GM12878 (cell line): ENCODE measurements around the gene FOXP1. TPM values are rescaled to one million over a fixed set of nuclear protein-coding genes. Genes with fewer than 3 reads are reported as not detected.

Experiments used
- CHD4 ChIP-seq: fragments of 200-600 bp; sonication (generic); IDR thresholded peaks from 2 replicates; pipeline ENCODE4 v1.6.1; 2016; ENCODE audit warnings: mild to moderate bottlenecking
- CREB1 ChIP-seq: IDR thresholded peaks from 2 replicates; pipeline ENCODE4 v1.6.1; 2012; ENCODE audit warnings: low read depth, mild to moderate bottlenecking, inconsistent platforms
- DPF2 ChIP-seq: fragments of 450-650 bp; IDR thresholded peaks from 2 replicates; pipeline ENCODE4 v1.6.1; 2017; ENCODE audit warnings: mild to moderate bottlenecking
- EED ChIP-seq: sonication (generic); IDR thresholded peaks from 2 replicates; pipeline ENCODE4 v1.6.1; 2016; ENCODE audit warnings: antibody characterized with exemption, low read depth
- GABPA ChIP-seq: IDR thresholded peaks from 2 replicates; pipeline ENCODE4 v1.6.1; 2014; ENCODE audit warnings: antibody characterized with exemption, low read depth, mild to moderate bottlenecking, inconsistent platforms
- IRF4 ChIP-seq: IDR thresholded peaks from 2 replicates; pipeline ENCODE4 v1.6.1; 2011; ENCODE audit warnings: low read depth, low read length
- JUNB ChIP-seq: IDR thresholded peaks from 2 replicates; pipeline ENCODE4 v1.6.1; 2016; ENCODE audit warnings: antibody characterized with exemption, mild to moderate bottlenecking
- PAX5 ChIP-seq: IDR thresholded peaks from 2 replicates; pipeline ENCODE4 v1.6.1; 2011; ENCODE audit warnings: low read depth, low read length, borderline replicate concordance
- RUNX3 ChIP-seq: IDR thresholded peaks from 2 replicates; pipeline ENCODE4 v1.6.1; 2012; ENCODE audit warnings: low read length, inconsistent platforms
- SMAD5 ChIP-seq: IDR thresholded peaks from 2 replicates; pipeline ENCODE4 v1.6.1; 2016; ENCODE audit warnings: antibody characterized with exemption, low read depth
- STAT3 ChIP-seq: IDR thresholded peaks from 2 replicates; pipeline ENCODE4 v1.6.1; 2011; ENCODE audit warnings: low read depth, low read length, improper control_type of control experiment
- TAF1 ChIP-seq: IDR thresholded peaks from 2 replicates; pipeline ENCODE4 v1.6.1; 2011; ENCODE audit warnings: mild to moderate bottlenecking, low read depth, low read length, borderline replicate concordance
- TARDBP ChIP-seq: IDR thresholded peaks from 2 replicates; pipeline ENCODE4 v1.6.1; 2016; ENCODE audit warnings: borderline replicate concordance
- TCF12 ChIP-seq: IDR thresholded peaks from 2 replicates; pipeline ENCODE4 v1.6.1; 2011; ENCODE audit warnings: low read depth, mild to moderate bottlenecking, low read length
- ZNF207 ChIP-seq: fragments of 450-650 bp; IDR thresholded peaks from 2 replicates; pipeline ENCODE4 v1.6.1; 2014; ENCODE audit warnings: antibody characterized with exemption, mild to moderate bottlenecking, borderline replicate concordance
- polyA plus RNA-seq, 11 experiments: library from polyadenylated mRNA; depleted of rRNA in 4 of 11; unstranded in 6 of 11; stranded (reverse) in 5 of 11; fragments of >200 nt; fragmentation: Nextera tagmentation in 4 of 11; fragmentation: Illumina TruSeq in 1 of 11; extraction: Ambion mirVana in 4 of 11; extraction: Trizol in 1 of 11; gene quantifications; 1 replicate in 1 of 11; 2 replicates in 10 of 11; pipeline versions ENCODE4 v1.2.1 to v1.2.3, GENCODE V29; 2011 to 2016; ENCODE audit warnings: inconsistent platforms in 2 of 11, missing spikeins in 2 of 11, low read depth in 1 of 11
- total RNA-seq, 4 experiments: library from RNA; depleted of rRNA in 3 of 4; stranded (reverse); fragments of >200 nt in 3 of 4; fragmentation: Illumina TruSeq in 1 of 4; extraction: Trizol in 1 of 4; gene quantifications; 2 replicates each; pipeline versions ENCODE4 v1.2.1 to v1.2.3, GENCODE V29; 2013 to 2021
- TF ChIP-seq, protein P1 (sequence below): fragments of 450-650 bp; IDR thresholded peaks from 2 replicates; pipeline ENCODE4 v1.6.1; 2016; ENCODE audit warnings: mild to moderate bottlenecking
- TF ChIP-seq, protein P2 (sequence below): fragments of 450-650 bp; formaldehyde crosslinking; IDR thresholded peaks from 2 replicates; pipeline ENCODE4 v1.4.0; 2020; ENCODE audit warnings: mild to moderate bottlenecking, moderate library complexity
- TF ChIP-seq, protein P3 (sequence below): fragments of 450-650 bp; IDR thresholded peaks from 2 replicates; pipeline ENCODE4 v1.6.1; 2014; ENCODE audit warnings: mild to moderate bottlenecking
- TF ChIP-seq, protein P4 (sequence below): fragments of 450-650 bp; IDR thresholded peaks from 2 replicates; pipeline ENCODE4 v1.6.1; 2017; ENCODE audit warnings: mild to moderate bottlenecking, moderate library complexity

FOXP1 gene
- total and polyA plus RNA-seq, 10 of the 15 experiments (the other 5 are each of a cell fraction or from before 2014, with no cell fraction given) = 0.05 to 1.6 (median 0.20) TPM; not detected in 1

DNA sequence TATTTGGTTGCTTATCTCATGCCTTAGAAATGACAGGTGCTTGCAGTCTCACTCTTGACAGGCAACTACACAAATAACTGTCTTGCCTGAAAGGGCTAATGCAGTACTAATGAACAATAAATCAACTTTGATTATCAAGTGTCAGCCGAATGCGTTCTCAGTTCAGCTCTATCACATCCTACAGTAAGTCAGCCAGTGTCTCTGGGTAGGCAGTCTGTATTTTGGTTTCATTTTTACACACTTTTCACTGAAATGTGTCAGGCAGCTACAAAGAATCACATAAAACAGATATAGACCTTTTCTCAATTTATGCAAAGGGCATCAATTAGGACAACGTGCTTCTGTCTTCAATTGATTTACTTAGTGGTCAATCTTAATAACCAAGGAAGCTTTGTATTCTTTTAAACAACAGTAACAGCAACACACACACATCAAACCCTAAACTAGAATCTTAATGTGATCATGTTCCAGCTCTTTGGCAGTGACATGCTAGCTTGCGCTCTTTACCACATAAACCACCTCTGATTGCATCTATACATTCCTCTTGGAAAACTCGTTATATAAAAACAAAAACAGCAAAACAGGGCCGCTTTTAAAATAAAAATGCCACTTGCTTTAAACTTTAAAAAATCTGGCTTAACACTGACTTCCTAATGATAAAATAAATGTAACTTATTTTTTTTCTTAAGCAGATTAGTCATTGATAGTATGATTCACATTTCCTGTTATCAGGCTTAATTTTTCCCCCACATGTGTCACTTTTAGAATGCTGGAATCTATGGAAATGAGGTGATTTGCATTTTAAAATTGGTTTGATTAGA, 520.4 kb downstream of the FOXP1 start (continued):
- TF ChIP-seq, protein P1, sequence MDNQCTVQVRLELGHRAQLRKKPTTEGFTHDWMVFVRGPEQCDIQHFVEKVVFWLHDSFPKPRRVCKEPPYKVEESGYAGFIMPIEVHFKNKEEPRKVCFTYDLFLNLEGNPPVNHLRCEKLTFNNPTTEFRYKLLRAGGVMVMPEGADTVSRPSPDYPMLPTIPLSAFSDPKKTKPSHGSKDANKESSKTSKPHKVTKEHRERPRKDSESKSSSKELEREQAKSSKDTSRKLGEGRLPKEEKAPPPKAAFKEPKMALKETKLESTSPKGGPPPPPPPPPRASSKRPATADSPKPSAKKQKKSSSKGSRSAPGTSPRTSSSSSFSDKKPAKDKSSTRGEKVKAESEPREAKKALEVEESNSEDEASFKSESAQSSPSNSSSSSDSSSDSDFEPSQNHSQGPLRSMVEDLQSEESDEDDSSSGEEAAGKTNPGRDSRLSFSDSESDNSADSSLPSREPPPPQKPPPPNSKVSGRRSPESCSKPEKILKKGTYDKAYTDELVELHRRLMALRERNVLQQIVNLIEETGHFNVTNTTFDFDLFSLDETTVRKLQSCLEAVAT = no peak
- TF ChIP-seq, protein P2, sequence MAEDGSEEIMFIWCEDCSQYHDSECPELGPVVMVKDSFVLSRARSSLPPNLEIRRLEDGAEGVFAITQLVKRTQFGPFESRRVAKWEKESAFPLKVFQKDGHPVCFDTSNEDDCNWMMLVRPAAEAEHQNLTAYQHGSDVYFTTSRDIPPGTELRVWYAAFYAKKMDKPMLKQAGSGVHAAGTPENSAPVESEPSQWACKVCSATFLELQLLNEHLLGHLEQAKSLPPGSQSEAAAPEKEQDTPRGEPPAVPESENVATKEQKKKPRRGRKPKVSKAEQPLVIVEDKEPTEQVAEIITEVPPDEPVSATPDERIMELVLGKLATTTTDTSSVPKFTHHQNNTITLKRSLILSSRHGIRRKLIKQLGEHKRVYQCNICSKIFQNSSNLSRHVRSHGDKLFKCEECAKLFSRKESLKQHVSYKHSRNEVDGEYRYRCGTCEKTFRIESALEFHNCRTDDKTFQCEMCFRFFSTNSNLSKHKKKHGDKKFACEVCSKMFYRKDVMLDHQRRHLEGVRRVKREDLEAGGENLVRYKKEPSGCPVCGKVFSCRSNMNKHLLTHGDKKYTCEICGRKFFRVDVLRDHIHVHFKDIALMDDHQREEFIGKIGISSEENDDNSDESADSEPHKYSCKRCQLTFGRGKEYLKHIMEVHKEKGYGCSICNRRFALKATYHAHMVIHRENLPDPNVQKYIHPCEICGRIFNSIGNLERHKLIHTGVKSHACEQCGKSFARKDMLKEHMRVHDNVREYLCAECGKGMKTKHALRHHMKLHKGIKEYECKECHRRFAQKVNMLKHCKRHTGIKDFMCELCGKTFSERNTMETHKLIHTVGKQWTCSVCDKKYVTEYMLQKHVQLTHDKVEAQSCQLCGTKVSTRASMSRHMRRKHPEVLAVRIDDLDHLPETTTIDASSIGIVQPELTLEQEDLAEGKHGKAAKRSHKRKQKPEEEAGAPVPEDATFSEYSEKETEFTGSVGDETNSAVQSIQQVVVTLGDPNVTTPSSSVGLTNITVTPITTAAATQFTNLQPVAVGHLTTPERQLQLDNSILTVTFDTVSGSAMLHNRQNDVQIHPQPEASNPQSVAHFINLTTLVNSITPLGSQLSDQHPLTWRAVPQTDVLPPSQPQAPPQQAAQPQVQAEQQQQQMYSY (CRISPR knock-in tag) = no peak
- TF ChIP-seq DPF2 (no peak), TARDBP (no peak), CREB1 (no peak), TAF1 (no peak), ZNF207 (no peak), CHD4 (no peak), SMAD5 (no peak), RUNX3 (peak; percentile 30; the same call in 1 of the 2 replicates), EED (no peak), PAX5 (peak; percentile 74; the same call in 1 of the 2 replicates), JUNB (peak; percentile 76), TCF12 (0 out of 2 replicates have a peak, but pooled peaks have one; percentile 31), IRF4 (0 out of 2 replicates have a peak, but pooled peaks have one; percentile 29), STAT3 (no peak), GABPA (no peak)
- TF ChIP-seq, protein P3, sequence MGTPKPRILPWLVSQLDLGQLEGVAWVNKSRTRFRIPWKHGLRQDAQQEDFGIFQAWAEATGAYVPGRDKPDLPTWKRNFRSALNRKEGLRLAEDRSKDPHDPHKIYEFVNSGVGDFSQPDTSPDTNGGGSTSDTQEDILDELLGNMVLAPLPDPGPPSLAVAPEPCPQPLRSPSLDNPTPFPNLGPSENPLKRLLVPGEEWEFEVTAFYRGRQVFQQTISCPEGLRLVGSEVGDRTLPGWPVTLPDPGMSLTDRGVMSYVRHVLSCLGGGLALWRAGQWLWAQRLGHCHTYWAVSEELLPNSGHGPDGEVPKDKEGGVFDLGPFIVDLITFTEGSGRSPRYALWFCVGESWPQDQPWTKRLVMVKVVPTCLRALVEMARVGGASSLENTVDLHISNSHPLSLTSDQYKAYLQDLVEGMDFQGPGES = no peak
- TF ChIP-seq, protein P4, sequence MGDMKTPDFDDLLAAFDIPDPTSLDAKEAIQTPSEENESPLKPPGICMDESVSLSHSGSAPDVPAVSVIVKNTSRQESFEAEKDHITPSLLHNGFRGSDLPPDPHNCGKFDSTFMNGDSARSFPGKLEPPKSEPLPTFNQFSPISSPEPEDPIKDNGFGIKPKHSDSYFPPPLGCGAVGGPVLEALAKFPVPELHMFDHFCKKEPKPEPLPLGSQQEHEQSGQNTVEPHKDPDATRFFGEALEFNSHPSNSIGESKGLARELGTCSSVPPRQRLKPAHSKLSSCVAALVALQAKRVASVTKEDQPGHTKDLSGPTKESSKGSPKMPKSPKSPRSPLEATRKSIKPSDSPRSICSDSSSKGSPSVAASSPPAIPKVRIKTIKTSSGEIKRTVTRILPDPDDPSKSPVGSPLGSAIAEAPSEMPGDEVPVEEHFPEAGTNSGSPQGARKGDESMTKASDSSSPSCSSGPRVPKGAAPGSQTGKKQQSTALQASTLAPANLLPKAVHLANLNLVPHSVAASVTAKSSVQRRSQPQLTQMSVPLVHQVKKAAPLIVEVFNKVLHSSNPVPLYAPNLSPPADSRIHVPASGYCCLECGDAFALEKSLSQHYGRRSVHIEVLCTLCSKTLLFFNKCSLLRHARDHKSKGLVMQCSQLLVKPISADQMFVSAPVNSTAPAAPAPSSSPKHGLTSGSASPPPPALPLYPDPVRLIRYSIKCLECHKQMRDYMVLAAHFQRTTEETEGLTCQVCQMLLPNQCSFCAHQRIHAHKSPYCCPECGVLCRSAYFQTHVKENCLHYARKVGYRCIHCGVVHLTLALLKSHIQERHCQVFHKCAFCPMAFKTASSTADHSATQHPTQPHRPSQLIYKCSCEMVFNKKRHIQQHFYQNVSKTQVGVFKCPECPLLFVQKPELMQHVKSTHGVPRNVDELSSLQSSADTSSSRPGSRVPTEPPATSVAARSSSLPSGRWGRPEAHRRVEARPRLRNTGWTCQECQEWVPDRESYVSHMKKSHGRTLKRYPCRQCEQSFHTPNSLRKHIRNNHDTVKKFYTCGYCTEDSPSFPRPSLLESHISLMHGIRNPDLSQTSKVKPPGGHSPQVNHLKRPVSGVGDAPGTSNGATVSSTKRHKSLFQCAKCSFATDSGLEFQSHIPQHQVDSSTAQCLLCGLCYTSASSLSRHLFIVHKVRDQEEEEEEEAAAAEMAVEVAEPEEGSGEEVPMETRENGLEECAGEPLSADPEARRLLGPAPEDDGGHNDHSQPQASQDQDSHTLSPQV = no peak
